Upper lobe of left lung (tissue), 4 donors: Measurements from ENCODE around the gene SLC7A10.

ENCODE experiments used
- CTCF ChIP-seq, 6 experiments: fragments of 450-650 bp in 4 of 6; fragments of 200-600 bp in 2 of 6; sonication (generic) in 2 of 6; IDR thresholded peaks; one replicate each; pipeline ENCODE4 v1.5.1; 2016 to 2019; ENCODE audit warnings: antibody characterized with exemption in 6 of 6
- POLR2A ChIP-seq, 4 donors: fragments of 450-650 bp; IDR thresholded peaks; one replicate each; pipeline ENCODE4 v1.5.1; 2016 to 2017; ENCODE audit warnings: antibody characterized with exemption in 4 of 4, mild to moderate bottlenecking in 2 of 4

DNA sequence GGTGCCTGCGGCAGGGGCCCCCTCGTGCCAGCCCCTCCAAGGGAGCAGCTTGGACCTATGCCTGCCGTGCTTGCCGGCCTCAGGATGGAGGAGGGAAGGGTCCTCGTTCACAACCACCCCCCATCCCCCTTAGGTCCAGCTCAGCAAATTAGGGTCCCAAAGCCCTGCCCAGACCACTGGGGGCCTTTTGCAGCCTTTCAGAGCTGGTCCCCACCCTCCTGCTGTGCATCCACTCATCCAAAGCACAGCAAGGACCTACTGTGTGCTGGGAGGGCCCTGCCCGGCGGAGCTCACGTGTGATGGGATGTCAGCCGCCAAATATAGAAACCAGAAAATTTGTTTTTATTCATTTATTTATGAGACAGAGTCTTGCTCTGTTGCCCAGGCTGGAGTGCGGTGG lies 16.5 kb upstream of the SLC7A10 start:
- TF ChIP-seq CTCF (IDR thresholded peaks at IDR 0.05) = no peak
- no peak for TF ChIP-seq POLR2A (IDR thresholded peaks at IDR 0.05)
